K562 (cell line): ENCODE measurements around the gene FAM167B. TPM values are rescaled to one million over a fixed set of nuclear protein-coding genes. Genes with fewer than 3 reads are reported as not detected.

Source experiments
- KLF1 ChIP-seq: fragments of 450-650 bp; IDR thresholded peaks from 2 replicates; pipeline ENCODE4 v1.6.1; 2016; ENCODE audit warnings: missing genetic modification characterization, missing compliant biosample characterization
- SETDB1 ChIP-seq: IDR thresholded peaks from one replicate; pipeline ENCODE4 v1.6.1; 2012; ENCODE audit warnings: low read length, control low read depth, inconsistent platforms
- SMARCA5 ChIP-seq: fragments of 450-650 bp; IDR thresholded peaks from 2 replicates; pipeline ENCODE4 v1.6.1; 2016
- SREBF2 ChIP-seq: sonication (generic); formaldehyde crosslinking; IDR thresholded peaks from 2 replicates; pipeline ENCODE4 v1.4.0; 2020; ENCODE audit warnings: mild to moderate bottlenecking, missing genetic modification reagents
- ZKSCAN8 ChIP-seq: fragments of 200-800 bp; sonication (Bioruptor generic); IDR thresholded peaks from 2 replicates; pipeline ENCODE4 v1.6.1; 2016; ENCODE audit warnings: missing genetic modification characterization, missing compliant biosample characterization
- ZNF384 ChIP-seq: IDR thresholded peaks from 2 replicates; pipeline ENCODE4 v1.6.1; 2012; ENCODE audit warnings: low read depth, low read length, improper control_type of control experiment
- polyA plus RNA-seq, 8 experiments: library from polyadenylated mRNA; depleted of rRNA in 4 of 8; stranded (reverse) in 5 of 8; unstranded in 3 of 8; fragments of >200 nt; fragmentation: Nextera tagmentation in 2 of 8; fragmentation: Illumina TruSeq in 1 of 8; extraction: Ambion mirVana in 2 of 8; extraction: Trizol in 1 of 8; gene quantifications; 2 replicates each; pipeline versions ENCODE4 v1.2.1 to v1.2.3, GENCODE V29; 2011 to 2014; ENCODE audit warnings: inconsistent platforms in 1 of 8, missing spikeins in 1 of 8
- total RNA-seq, 7 experiments: library from RNA; depleted of rRNA in 6 of 7; stranded (reverse); fragments of >200 nt in 6 of 7; fragmentation: Illumina TruSeq in 2 of 7; extraction: Trizol in 2 of 7; gene quantifications; 2 replicates each; pipeline versions ENCODE4 v1.2.1 to v1.2.3, GENCODE V29; 2011 to 2021; ENCODE audit warnings: low replicate concordance in 1 of 7
- TF ChIP-seq, protein P1 (sequence below), 2 experiments: fragments of 450-650 bp; formaldehyde crosslinking in 1 of 2; IDR thresholded peaks; 2 replicates each; pipeline versions ENCODE4 v1.4.0 to v1.6.1; 2014 to 2020; ENCODE audit warnings: mild to moderate bottlenecking in 2 of 2, borderline replicate concordance in 1 of 2, low read depth in 1 of 2
- TF ChIP-seq, protein P2 (sequence below): fragments of 250-450 bp; sonication (Bioruptor Pico); IDR thresholded peaks from 2 replicates; pipeline ENCODE4 v1.4.0; 2020; ENCODE audit warnings: mild to moderate bottlenecking, moderate library complexity
- TF ChIP-seq, protein P3 (sequence below): fragments of 450-650 bp; conservative IDR thresholded peaks from 2 replicates; pipeline ENCODE4 v1.6.1; 2016; ENCODE audit warnings: missing genetic modification characterization, low read depth, mild to moderate bottlenecking, missing compliant biosample characterization, moderate library complexity
- TF ChIP-seq, protein P4 (sequence below): fragments of 450-650 bp; IDR thresholded peaks from 2 replicates; pipeline ENCODE4 v1.6.1; 2016; ENCODE audit warnings: mild to moderate bottlenecking
- TF ChIP-seq, protein P5 (sequence below): IDR thresholded peaks from 2 replicates; pipeline ENCODE4 v1.6.1; 2016; ENCODE audit warnings: missing genetic modification characterization, missing compliant biosample characterization

Gene FAM167B
- total and polyA plus RNA-seq, 9 of the 15 experiments (the other 6 are each of a cell fraction or from before 2014, with no cell fraction given), result not detected

DNA sequence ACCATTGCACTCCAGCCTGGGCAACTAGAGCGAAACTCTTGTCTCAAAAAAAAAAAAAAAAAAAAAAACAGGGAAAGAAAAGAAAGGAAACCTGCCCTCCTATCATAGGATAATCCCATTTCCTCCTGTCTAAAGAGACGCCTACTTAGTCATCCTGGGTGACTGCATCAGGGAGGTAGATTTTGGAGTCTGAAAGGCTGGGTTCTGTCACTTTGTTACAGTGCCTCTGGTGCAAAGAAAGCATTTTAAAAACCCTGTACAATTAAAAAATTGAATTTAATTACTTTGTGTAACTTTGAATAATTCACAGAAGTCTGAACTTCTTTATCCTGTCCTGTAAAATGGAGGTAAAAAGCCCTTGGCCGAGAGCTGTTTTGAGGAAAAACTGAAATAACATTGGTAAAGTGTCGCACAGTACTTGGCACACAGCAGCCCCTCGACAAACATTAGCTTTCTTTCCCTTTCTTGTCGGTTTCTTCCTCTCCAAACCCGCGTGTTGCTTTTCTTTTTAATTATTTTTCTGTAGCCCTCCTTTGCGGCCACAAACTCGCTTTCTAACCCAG, 44.2 kb downstream of the FAM167B start (continued):
- TF ChIP-seq, protein P1, sequence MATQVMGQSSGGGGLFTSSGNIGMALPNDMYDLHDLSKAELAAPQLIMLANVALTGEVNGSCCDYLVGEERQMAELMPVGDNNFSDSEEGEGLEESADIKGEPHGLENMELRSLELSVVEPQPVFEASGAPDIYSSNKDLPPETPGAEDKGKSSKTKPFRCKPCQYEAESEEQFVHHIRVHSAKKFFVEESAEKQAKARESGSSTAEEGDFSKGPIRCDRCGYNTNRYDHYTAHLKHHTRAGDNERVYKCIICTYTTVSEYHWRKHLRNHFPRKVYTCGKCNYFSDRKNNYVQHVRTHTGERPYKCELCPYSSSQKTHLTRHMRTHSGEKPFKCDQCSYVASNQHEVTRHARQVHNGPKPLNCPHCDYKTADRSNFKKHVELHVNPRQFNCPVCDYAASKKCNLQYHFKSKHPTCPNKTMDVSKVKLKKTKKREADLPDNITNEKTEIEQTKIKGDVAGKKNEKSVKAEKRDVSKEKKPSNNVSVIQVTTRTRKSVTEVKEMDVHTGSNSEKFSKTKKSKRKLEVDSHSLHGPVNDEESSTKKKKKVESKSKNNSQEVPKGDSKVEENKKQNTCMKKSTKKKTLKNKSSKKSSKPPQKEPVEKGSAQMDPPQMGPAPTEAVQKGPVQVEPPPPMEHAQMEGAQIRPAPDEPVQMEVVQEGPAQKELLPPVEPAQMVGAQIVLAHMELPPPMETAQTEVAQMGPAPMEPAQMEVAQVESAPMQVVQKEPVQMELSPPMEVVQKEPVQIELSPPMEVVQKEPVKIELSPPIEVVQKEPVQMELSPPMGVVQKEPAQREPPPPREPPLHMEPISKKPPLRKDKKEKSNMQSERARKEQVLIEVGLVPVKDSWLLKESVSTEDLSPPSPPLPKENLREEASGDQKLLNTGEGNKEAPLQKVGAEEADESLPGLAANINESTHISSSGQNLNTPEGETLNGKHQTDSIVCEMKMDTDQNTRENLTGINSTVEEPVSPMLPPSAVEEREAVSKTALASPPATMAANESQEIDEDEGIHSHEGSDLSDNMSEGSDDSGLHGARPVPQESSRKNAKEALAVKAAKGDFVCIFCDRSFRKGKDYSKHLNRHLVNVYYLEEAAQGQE (IDR thresholded peaks at IDR 0.05; ENCODE audit: borderline replicate concordance), result no peak
- TF ChIP-seq, protein P1 (CRISPR knock-in tag; IDR thresholded peaks at IDR 0.05; ENCODE audit: low read depth), result no peak
- TF ChIP-seq, protein P2, sequence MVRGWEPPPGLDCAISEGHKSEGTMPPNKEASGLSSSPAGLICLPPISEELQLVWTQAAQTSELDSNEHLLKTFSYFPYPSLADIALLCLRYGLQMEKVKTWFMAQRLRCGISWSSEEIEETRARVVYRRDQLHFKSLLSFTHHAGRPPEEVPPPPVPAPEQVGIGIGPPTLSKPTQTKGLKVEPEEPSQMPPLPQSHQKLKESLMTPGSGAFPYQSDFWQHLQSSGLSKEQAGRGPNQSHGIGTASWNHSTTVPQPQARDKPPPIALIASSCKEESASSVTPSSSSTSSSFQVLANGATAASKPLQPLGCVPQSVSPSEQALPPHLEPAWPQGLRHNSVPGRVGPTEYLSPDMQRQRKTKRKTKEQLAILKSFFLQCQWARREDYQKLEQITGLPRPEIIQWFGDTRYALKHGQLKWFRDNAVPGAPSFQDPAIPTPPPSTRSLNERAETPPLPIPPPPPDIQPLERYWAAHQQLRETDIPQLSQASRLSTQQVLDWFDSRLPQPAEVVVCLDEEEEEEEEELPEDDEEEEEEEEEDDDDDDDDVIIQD (CRISPR knock-in tag), result no peak
- TF ChIP-seq SMARCA5 (0 out of 2 replicates have a peak, but pooled peaks have one; percentile 11), ZNF384 (peak; percentile 77), KLF1 (tag) (no peak), SETDB1 (no peak), SREBF2 (no peak), ZKSCAN8 (peak; percentile 14; the same call in 1 of the 2 replicates)
- TF ChIP-seq, protein P3, sequence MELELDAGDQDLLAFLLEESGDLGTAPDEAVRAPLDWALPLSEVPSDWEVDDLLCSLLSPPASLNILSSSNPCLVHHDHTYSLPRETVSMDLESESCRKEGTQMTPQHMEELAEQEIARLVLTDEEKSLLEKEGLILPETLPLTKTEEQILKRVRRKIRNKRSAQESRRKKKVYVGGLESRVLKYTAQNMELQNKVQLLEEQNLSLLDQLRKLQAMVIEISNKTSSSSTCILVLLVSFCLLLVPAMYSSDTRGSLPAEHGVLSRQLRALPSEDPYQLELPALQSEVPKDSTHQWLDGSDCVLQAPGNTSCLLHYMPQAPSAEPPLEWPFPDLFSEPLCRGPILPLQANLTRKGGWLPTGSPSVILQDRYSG (tag), result peak; percentile 67; the same call in 1 of the 2 replicates
- TF ChIP-seq, protein P4, sequence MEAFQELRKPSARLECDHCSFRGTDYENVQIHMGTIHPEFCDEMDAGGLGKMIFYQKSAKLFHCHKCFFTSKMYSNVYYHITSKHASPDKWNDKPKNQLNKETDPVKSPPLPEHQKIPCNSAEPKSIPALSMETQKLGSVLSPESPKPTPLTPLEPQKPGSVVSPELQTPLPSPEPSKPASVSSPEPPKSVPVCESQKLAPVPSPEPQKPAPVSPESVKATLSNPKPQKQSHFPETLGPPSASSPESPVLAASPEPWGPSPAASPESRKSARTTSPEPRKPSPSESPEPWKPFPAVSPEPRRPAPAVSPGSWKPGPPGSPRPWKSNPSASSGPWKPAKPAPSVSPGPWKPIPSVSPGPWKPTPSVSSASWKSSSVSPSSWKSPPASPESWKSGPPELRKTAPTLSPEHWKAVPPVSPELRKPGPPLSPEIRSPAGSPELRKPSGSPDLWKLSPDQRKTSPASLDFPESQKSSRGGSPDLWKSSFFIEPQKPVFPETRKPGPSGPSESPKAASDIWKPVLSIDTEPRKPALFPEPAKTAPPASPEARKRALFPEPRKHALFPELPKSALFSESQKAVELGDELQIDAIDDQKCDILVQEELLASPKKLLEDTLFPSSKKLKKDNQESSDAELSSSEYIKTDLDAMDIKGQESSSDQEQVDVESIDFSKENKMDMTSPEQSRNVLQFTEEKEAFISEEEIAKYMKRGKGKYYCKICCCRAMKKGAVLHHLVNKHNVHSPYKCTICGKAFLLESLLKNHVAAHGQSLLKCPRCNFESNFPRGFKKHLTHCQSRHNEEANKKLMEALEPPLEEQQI, result no peak
- TF ChIP-seq, protein P5, sequence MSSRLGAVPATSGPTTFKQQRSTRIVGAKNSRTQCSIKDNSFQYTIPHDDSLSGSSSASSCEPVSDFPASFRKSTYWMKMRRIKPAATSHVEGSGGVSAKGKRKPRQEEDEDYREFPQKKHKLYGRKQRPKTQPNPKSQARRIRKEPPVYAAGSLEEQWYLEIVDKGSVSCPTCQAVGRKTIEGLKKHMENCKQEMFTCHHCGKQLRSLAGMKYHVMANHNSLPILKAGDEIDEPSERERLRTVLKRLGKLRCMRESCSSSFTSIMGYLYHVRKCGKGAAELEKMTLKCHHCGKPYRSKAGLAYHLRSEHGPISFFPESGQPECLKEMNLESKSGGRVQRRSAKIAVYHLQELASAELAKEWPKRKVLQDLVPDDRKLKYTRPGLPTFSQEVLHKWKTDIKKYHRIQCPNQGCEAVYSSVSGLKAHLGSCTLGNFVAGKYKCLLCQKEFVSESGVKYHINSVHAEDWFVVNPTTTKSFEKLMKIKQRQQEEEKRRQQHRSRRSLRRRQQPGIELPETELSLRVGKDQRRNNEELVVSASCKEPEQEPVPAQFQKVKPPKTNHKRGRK (tag), result peak; percentile 24; the same call in 1 of the 2 replicates
